ENCODE results near the gene NDFIP1.

DNA sequence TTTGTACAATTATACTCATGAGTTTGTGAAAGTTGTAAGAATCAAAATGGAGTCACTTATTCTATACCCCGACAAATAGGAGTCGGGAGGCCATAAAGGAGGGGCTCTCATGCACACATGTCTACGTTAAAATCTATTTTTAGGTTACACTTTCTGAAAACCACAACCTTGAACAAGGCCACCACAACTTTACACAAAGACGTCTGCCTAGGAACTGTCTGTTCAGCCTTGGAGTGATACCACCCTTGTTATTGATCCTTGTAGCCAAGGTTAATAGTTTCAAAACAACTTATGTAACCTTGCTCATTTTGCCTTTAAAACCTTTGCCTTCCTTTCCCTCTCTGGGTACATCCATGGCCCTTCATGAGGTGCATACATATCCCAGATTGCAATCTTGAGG lies 4.1 kb upstream of the NDFIP1 start:
- TF ChIP-seq RFX5 (IDR thresholded peaks at IDR 0.05; ENCODE audit: low read depth, low read length) (no peak), POLR2A (IDR thresholded peaks at IDR 0.05; ENCODE audit: low read depth, low read length) (no peak)
- TF ChIP-seq, protein P1, sequence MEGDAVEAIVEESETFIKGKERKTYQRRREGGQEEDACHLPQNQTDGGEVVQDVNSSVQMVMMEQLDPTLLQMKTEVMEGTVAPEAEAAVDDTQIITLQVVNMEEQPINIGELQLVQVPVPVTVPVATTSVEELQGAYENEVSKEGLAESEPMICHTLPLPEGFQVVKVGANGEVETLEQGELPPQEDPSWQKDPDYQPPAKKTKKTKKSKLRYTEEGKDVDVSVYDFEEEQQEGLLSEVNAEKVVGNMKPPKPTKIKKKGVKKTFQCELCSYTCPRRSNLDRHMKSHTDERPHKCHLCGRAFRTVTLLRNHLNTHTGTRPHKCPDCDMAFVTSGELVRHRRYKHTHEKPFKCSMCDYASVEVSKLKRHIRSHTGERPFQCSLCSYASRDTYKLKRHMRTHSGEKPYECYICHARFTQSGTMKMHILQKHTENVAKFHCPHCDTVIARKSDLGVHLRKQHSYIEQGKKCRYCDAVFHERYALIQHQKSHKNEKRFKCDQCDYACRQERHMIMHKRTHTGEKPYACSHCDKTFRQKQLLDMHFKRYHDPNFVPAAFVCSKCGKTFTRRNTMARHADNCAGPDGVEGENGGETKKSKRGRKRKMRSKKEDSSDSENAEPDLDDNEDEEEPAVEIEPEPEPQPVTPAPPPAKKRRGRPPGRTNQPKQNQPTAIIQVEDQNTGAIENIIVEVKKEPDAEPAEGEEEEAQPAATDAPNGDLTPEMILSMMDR (conservative IDR thresholded peaks at IDR 0.05; ENCODE audit: low read depth, low read length), result no peak
